ENCODE results near the gene KRTAP1-4. TPM values are rescaled to one million over a fixed set of nuclear protein-coding genes. Genes with fewer than 3 reads are reported as not detected.

The KRTAP1-4 gene
- total RNA-seq, 2 donors from 2014 or later, result not detected

Other genes with a start within 250 kb of the KRTAP1-4 start
- gene KRT27, start 247.6 kb downstream of the KRTAP1-4 start, total RNA-seq, result not detected
- not detected for gene KRT28, start 230.2 kb downstream of the KRTAP1-4 start, total RNA-seq
- 10 to 100 TPM; 57.0 to 68.8 TPM for gene KRT10, start 207.6 kb downstream of the KRTAP1-4 start, total RNA-seq
- not detected for gene KRT12, start 163.0 kb downstream of the KRTAP1-4 start, total RNA-seq
- gene KRT20, start 145.0 kb downstream of the KRTAP1-4 start, total RNA-seq, result not detected
- under 1 TPM in 1 of 2 donors, not detected in 1; 0.29 TPM for gene KRT23, start 92.5 kb downstream of the KRTAP1-4 start, total RNA-seq
- gene KRT39, start 63.2 kb downstream of the KRTAP1-4 start, total RNA-seq, result not detected
- gene KRT40, start 45.9 kb downstream of the KRTAP1-4 start, total RNA-seq, result not detected
- not detected for gene KRTAP3-3, start 36.0 kb downstream of the KRTAP1-4 start, total RNA-seq
- not detected for gene KRTAP3-2, start 30.3 kb downstream of the KRTAP1-4 start, total RNA-seq
- not detected for gene KRTAP3-1, start 21.1 kb downstream of the KRTAP1-4 start, total RNA-seq
- gene KRTAP1-5, start 3.0 kb downstream of the KRTAP1-4 start, total RNA-seq, result not detected
- gene KRTAP1-3, start 4.7 kb upstream of the KRTAP1-4 start, total RNA-seq, result not detected
- not detected for gene KRTAP1-1, start 11.3 kb upstream of the KRTAP1-4 start, total RNA-seq
- gene KRTAP2-1, start 17.1 kb upstream of the KRTAP1-4 start, total RNA-seq, result not detected
- gene KRTAP2-2, start 25.0 kb upstream of the KRTAP1-4 start, total RNA-seq, result not detected
- not detected for gene KRTAP2-3, start 29.9 kb upstream of the KRTAP1-4 start, total RNA-seq
- gene KRTAP2-4, start 35.7 kb upstream of the KRTAP1-4 start, total RNA-seq, result not detected
- gene KRTAP4-7, start 54.0 kb upstream of the KRTAP1-4 start, total RNA-seq, result not detected
- gene KRTAP4-8, start 67.9 kb upstream of the KRTAP1-4 start, total RNA-seq, result not detected
- gene KRTAP4-16, start 72.0 kb upstream of the KRTAP1-4 start, total RNA-seq, result not detected
- not detected for gene KRTAP4-9, start 75.2 kb upstream of the KRTAP1-4 start, total RNA-seq
- not detected for gene KRTAP4-11, start 88.2 kb upstream of the KRTAP1-4 start, total RNA-seq
- not detected for gene KRTAP4-12, start 94.0 kb upstream of the KRTAP1-4 start, total RNA-seq
- not detected for gene KRTAP4-6, start 110.3 kb upstream of the KRTAP1-4 start, total RNA-seq
- gene KRTAP4-5, start 119.6 kb upstream of the KRTAP1-4 start, total RNA-seq, result not detected
- gene KRTAP4-4, start 130.6 kb upstream of the KRTAP1-4 start, total RNA-seq, result not detected
- gene KRTAP4-3, start 138.0 kb upstream of the KRTAP1-4 start, total RNA-seq, result not detected
- not detected for gene KRTAP4-2, start 148.0 kb upstream of the KRTAP1-4 start, total RNA-seq
- gene KRTAP4-1, start 154.7 kb upstream of the KRTAP1-4 start, total RNA-seq, result not detected
- gene KRTAP9-1, start 159.7 kb upstream of the KRTAP1-4 start, total RNA-seq, result not detected
- not detected for gene KRTAP9-2, start 196.5 kb upstream of the KRTAP1-4 start, total RNA-seq
- not detected for gene KRTAP9-3, start 202.3 kb upstream of the KRTAP1-4 start, total RNA-seq
- gene KRTAP9-8, start 207.8 kb upstream of the KRTAP1-4 start, total RNA-seq, result not detected
- not detected for gene KRTAP9-4, start 219.5 kb upstream of the KRTAP1-4 start, total RNA-seq
- gene KRTAP9-9, start 225.2 kb upstream of the KRTAP1-4 start, total RNA-seq, result not detected
- gene KRTAP9-6, start 235.2 kb upstream of the KRTAP1-4 start, total RNA-seq, result not detected
- not detected for gene KRTAP9-7, start 245.5 kb upstream of the KRTAP1-4 start, total RNA-seq